H1 (cell line): Measurements from ENCODE around the gene KLF7. TPM values are rescaled to one million over a fixed set of nuclear protein-coding genes. Genes with fewer than 3 reads are reported as not detected.

Experiments used
- CTCF ChIA-PET: fragments of 300-600 bp; sonication (Branson Sonifier 250); formaldehyde crosslinking; loops from one replicate; lab custom pipeline; 2021; ENCODE audit not compliant: partially characterized antibody; lab: Charles Lee
- POLR2A ChIA-PET: fragments of 300-600 bp; sonication (Branson Sonifier 250); formaldehyde crosslinking; loops from one replicate; lab custom pipeline; 2021; ENCODE audit warnings: inconsistent platforms; ENCODE audit not compliant: partially characterized antibody; lab: Charles Lee
- DNase-seq, 2 experiments: peaks; one replicate each; pipeline versions ENCODE4 v3.0.0 to v3.0.0-alpha.2; 2010 to 2022; ENCODE audit warnings: low spot score in 2 of 2, low read depth in 1 of 2, mixed read lengths in 1 of 2
- FAIRE-seq: peaks from 2 replicates; lab custom pipeline; 2011; peaks lifted over from hg19 to GRCh38; lab: Jason Lieb, UNC
- H2AFZ ChIP-seq: 2 replicates; pipeline ENCODE4 v1.8.1; 2012; ENCODE audit warnings: low read length, inconsistent platforms
- H2AK5ac ChIP-seq: 2 replicates; pipeline ENCODE4 v1.6.1; 2013; ENCODE audit warnings: low read depth, low read length
- H2BK120ac ChIP-seq: replicated peaks from 2 replicates; pipeline ENCODE3; 2013; ENCODE audit warnings: low read depth, low read length, inconsistent platforms
- H2BK12ac ChIP-seq: 2 replicates; pipeline ENCODE4 v1.6.1; 2013; ENCODE audit warnings: low read depth, low read length
- H2BK15ac ChIP-seq: 2 replicates; pipeline ENCODE4 v1.6.1; 2013; ENCODE audit warnings: low read length
- H2BK20ac ChIP-seq: 2 replicates; pipeline ENCODE4 v1.6.1; 2013; ENCODE audit warnings: low read length
- H2BK5ac ChIP-seq: 2 replicates; pipeline ENCODE4 v1.6.1; 2013; ENCODE audit warnings: low read depth, low read length
- H3K14ac ChIP-seq: 2 replicates; pipeline ENCODE4 v1.6.1; 2013; ENCODE audit warnings: inconsistent platforms; ENCODE audit not compliant: insufficient read length
- H3K18ac ChIP-seq: 2 replicates; pipeline ENCODE4 v1.6.1; 2013; ENCODE audit warnings: low read length; ENCODE audit errors: extremely low read depth
- H3K23ac ChIP-seq: 2 replicates; pipeline ENCODE4 v1.6.1; 2013; ENCODE audit warnings: inconsistent platforms; ENCODE audit not compliant: insufficient read length
- H3K23me2 ChIP-seq: 2 replicates; pipeline ENCODE4 v1.6.1; 2013; ENCODE audit warnings: low read depth, low read length
- H3K27ac ChIP-seq: 2 replicates; pipeline ENCODE4 v1.6.1; 2011; ENCODE audit warnings: low read depth, low read length, inconsistent platforms
- H3K27me3 ChIP-seq, 4 experiments: replicated peaks in 1 of 4; 1 replicate in 1 of 4; 2 replicates in 3 of 4; pipeline versions ENCODE4 v1.6.1 to v1.8.1; 2011 to 2013; ENCODE audit warnings: low read length in 3 of 4, mild to moderate bottlenecking in 3 of 4, inconsistent platforms in 2 of 4, mixed read lengths in 2 of 4, moderate library complexity in 1 of 4; ENCODE audit not compliant: control insufficient read depth in 3 of 4, insufficient read depth in 3 of 4; ENCODE audit errors: extremely low read depth in 1 of 4
- H3K36me3 ChIP-seq, 4 experiments: 2 replicates each; pipeline versions ENCODE4 v1.6.1 to v1.8.1; 2011 to 2013; ENCODE audit warnings: mild to moderate bottlenecking in 4 of 4, low read length in 3 of 4, moderate library complexity in 2 of 4, control low read depth in 1 of 4, inconsistent platforms in 1 of 4; ENCODE audit not compliant: insufficient read depth in 4 of 4, control insufficient read depth in 2 of 4
- H3K4ac ChIP-seq: replicated peaks from 2 replicates; pipeline ENCODE3; 2013; ENCODE audit warnings: low read length, low read depth, mixed read lengths, inconsistent platforms; ENCODE audit not compliant: insufficient read length
- H3K4me1 ChIP-seq, 4 experiments: replicated peaks in 1 of 4; 1 replicate in 1 of 4; 2 replicates in 3 of 4; pipeline versions ENCODE4 v1.6.1 to v1.8.1; 2011 to 2013; ENCODE audit warnings: low read length in 3 of 4, inconsistent platforms in 2 of 4, mixed read lengths in 1 of 4; ENCODE audit not compliant: insufficient read depth in 4 of 4, control insufficient read depth in 3 of 4
- H3K4me2 ChIP-seq, 2 experiments: 2 replicates each; pipeline versions ENCODE4 v1.6.1 to v1.8.1; 2011 to 2013; ENCODE audit warnings: low read depth in 2 of 2, low read length in 2 of 2, control low read depth in 1 of 2, inconsistent platforms in 1 of 2, mild to moderate bottlenecking in 1 of 2; ENCODE audit not compliant: insufficient read depth in 1 of 2
- H3K4me3 ChIP-seq, 4 experiments: fragments of 200-600, 300-600 bp in 1 of 4; sonication (generic), shearing (Covaris generic), sonication (Bioruptor Twin) in 1 of 4; 2 replicates each; pipeline versions ENCODE4 v1.5.1 to v1.8.1; 2011 to 2016; ENCODE audit warnings: low read length in 4 of 4, low read depth in 3 of 4, control low read depth in 2 of 4, inconsistent platforms in 2 of 4, mild to moderate bottlenecking in 2 of 4, mixed read lengths in 1 of 4, moderate library complexity in 1 of 4; ENCODE audit not compliant: insufficient read depth in 2 of 4; ENCODE audit errors: extremely low read depth in 1 of 4
- H3K56ac ChIP-seq: replicated peaks from 2 replicates; pipeline ENCODE3; 2013; ENCODE audit warnings: low read depth, mild to moderate bottlenecking, mixed read lengths, low read length, inconsistent platforms; ENCODE audit not compliant: insufficient read length
- H3K79me1 ChIP-seq: 2 replicates; pipeline ENCODE4 v1.6.1; 2013; ENCODE audit warnings: low read depth, low read length, control low read depth
- H3K79me2 ChIP-seq, 2 experiments: 2 replicates each; pipeline versions ENCODE4 v1.6.1 to v1.8.1; 2012 to 2013; ENCODE audit warnings: low read length in 2 of 2, mild to moderate bottlenecking in 2 of 2, inconsistent platforms in 1 of 2; ENCODE audit not compliant: insufficient read depth in 2 of 2, control insufficient read depth in 1 of 2
- H3K9ac ChIP-seq, 4 experiments: replicated peaks in 1 of 4; 1 replicate in 1 of 4; 2 replicates in 3 of 4; pipeline versions ENCODE4 v1.6.1 to v1.8.1; 2011 to 2013; ENCODE audit warnings: low read depth in 3 of 4, low read length in 3 of 4, control low read depth in 2 of 4, mild to moderate bottlenecking in 2 of 4, moderate library complexity in 2 of 4, inconsistent platforms in 1 of 4; ENCODE audit errors: extremely low read depth in 1 of 4
- H3K9me3 ChIP-seq, 2 experiments: 2 replicates each; pipeline versions ENCODE4 v1.6.1 to v1.8.1; 2012 to 2013; ENCODE audit warnings: mild to moderate bottlenecking in 2 of 2, moderate library complexity in 2 of 2, control low read depth in 1 of 2, inconsistent platforms in 1 of 2, low read depth in 1 of 2, low read length in 1 of 2, mixed read lengths in 1 of 2; ENCODE audit not compliant: insufficient read depth in 2 of 2
- H4K20me1 ChIP-seq, 2 experiments: replicated peaks in 1 of 2; 2 replicates each; pipeline versions ENCODE3 to v1.8.1; 2011 to 2013; ENCODE audit warnings: inconsistent platforms in 2 of 2, low read length in 2 of 2, mild to moderate bottlenecking in 1 of 2; ENCODE audit not compliant: insufficient read depth in 2 of 2, control insufficient read depth in 1 of 2
- H4K5ac ChIP-seq: 2 replicates; pipeline ENCODE4 v1.6.1; 2013; ENCODE audit warnings: low read length, low read depth, mixed read lengths, inconsistent platforms; ENCODE audit not compliant: insufficient read length
- H4K8ac ChIP-seq: 2 replicates; pipeline ENCODE4 v1.8.0; 2013; ENCODE audit warnings: mild to moderate bottlenecking, moderate library complexity, low read length, inconsistent platforms; ENCODE audit not compliant: insufficient read depth; ENCODE audit errors: extremely low read depth
- H4K91ac ChIP-seq: replicated peaks from 2 replicates; pipeline ENCODE3; 2013; ENCODE audit warnings: low read length, mixed read lengths, inconsistent platforms; ENCODE audit not compliant: insufficient read length
- CHD2 ChIP-seq: IDR thresholded peaks from 2 replicates; pipeline ENCODE4 v1.6.1; 2012; ENCODE audit warnings: low read length, improper control_type of control experiment
- CTCF ChIP-seq, 3 experiments: IDR thresholded peaks; 1 replicate in 2 of 3; 2 replicates in 1 of 3; pipeline versions ENCODE4 v1.5.1 to v1.6.1; 2011; ENCODE audit warnings: low read length in 3 of 3, mild to moderate bottlenecking in 3 of 3, inconsistent platforms in 2 of 3, low read depth in 1 of 3, moderate library complexity in 1 of 3; ENCODE audit not compliant: insufficient read depth in 1 of 3; ENCODE audit errors: control extremely low read depth in 1 of 3
- JUN ChIP-seq: IDR thresholded peaks from 2 replicates; pipeline ENCODE4 v1.6.1; 2011; ENCODE audit warnings: low read depth, mild to moderate bottlenecking, improper control_type of control experiment, low read length
- NRF1 ChIP-seq: IDR thresholded peaks from 2 replicates; pipeline ENCODE4 v1.6.1; 2011; ENCODE audit warnings: mild to moderate bottlenecking, low read depth, low read length, improper control_type of control experiment
- POU5F1 ChIP-seq: IDR thresholded peaks from 2 replicates; pipeline ENCODE4 v1.6.1; 2011; ENCODE audit warnings: low read depth, mild to moderate bottlenecking, low read length, moderate library complexity
- SAP30 ChIP-seq: fragments of 300-600 bp; sonication (generic); IDR thresholded peaks from 2 replicates; pipeline ENCODE4 v1.7.1; 2012; ENCODE audit warnings: low read length, moderate library complexity, mild to moderate bottlenecking, inconsistent platforms; ENCODE audit not compliant: insufficient read depth, insufficient replicate concordance
- SIN3A ChIP-seq, 2 experiments: IDR thresholded peaks in 1 of 2; conservative IDR thresholded peaks in 1 of 2; 2 replicates each; pipeline ENCODE4 v1.6.1; 2011 to 2012; ENCODE audit warnings: low read length in 2 of 2, improper control_type of control experiment in 1 of 2, low read depth in 1 of 2, mild to moderate bottlenecking in 1 of 2
- SIRT6 ChIP-seq: IDR thresholded peaks from one replicate; pipeline ENCODE4 v1.7.1; 2012; ENCODE audit warnings: low read length, inconsistent platforms
- TAF1 ChIP-seq: IDR thresholded peaks from 2 replicates; pipeline ENCODE4 v1.6.1; 2011; ENCODE audit warnings: mild to moderate bottlenecking, low read depth, low read length
- TCF12 ChIP-seq: IDR thresholded peaks from 2 replicates; pipeline ENCODE4 v1.6.1; 2011; ENCODE audit warnings: low read depth, mild to moderate bottlenecking, low read length
- WGBS, 2 experiments: shearing (Covaris generic) in 1 of 2; methylation state at CpG; one replicate each; pipeline versions ENCODE4 v1.1.6 to v1.1.7; 2013 to 2015; ENCODE audit warnings: low lambda C conversion rate in 2 of 2, mixed read lengths in 2 of 2, inconsistent platforms in 1 of 2, low coverage in 1 of 2, missing lambda C conversion rate in 1 of 2; ENCODE audit not compliant: insufficient replicate concordance in 2 of 2, insufficient coverage in 1 of 2, insufficient read length in 1 of 2; ENCODE audit errors: extremely low coverage in 1 of 2, missing lambda C conversion rate in 1 of 2; 5-methylcytosine and 5-hydroxymethylcytosine counted together
- polyA plus RNA-seq, 7 experiments: library from polyadenylated mRNA; depleted of rRNA in 3 of 7; stranded (reverse) in 5 of 7; unstranded in 2 of 7; fragments of >200 nt in 5 of 7; fragments of 200-250 nt in 2 of 7; gene quantifications; 1 replicate in 5 of 7; 2 replicates in 1 of 7; 4 replicates in 1 of 7; pipeline versions ENCODE4 v1.2.1 to v1.2.3, GENCODE V29; 2011 to 2013; ENCODE audit warnings: missing spikeins in 2 of 7, mixed read lengths in 2 of 7
- total RNA-seq: library from RNA; stranded (reverse); fragmentation: NEBNext Ultra II Directional; extraction: Animal tissue kit (Norgen Biotek cat#: 25700); gene quantifications from 2 replicates; pipeline ENCODE4 v1.2.1, GENCODE V29; 2021
- TF ChIP-seq, protein P1 (sequence below): IDR thresholded peaks from 2 replicates; pipeline ENCODE4 v1.6.1; 2011; ENCODE audit warnings: low read depth, mild to moderate bottlenecking, low read length; ENCODE audit not compliant: insufficient read depth

KLF7 gene
- total and polyA plus RNA-seq, 2 of the 8 experiments (the other 6 are each of a cell fraction or from before 2014, with no cell fraction given): 9.6 to 23.3 TPM

GRCh38 chr2:207095963-207096362 lies 69.8 kb downstream of the KLF7 start:
- Histone ChIP-seq H4K8ac (no peak overlapping the region), H3K79me1 (no peaks in the 10 kb centered on the region; the same call in 1 of the 2 replicates), H3K4me2 (no peak overlapping the region), H3K23me2 (no peaks in the 10 kb centered on the region), H3K9ac (no peak overlapping the region), H2AK5ac (no peak overlapping the region), H2BK20ac (no peak overlapping the region; the same call in 1 of the 2 replicates), H3K4me1 (peaks cover 4 to 34% (median 17%) of the 10 kb centered on the region in 4 experiments), H3K4ac (no peak overlapping the region), H3K36me3 (peaks cover 0 to 3% (median 0%) of the 10 kb centered on the region in 4 experiments; a peak in 2 of 8 replicates), H2BK12ac (no peak overlapping the region), H3K4me3 (no peak overlapping the region), H3K14ac (no peak overlapping the region), H4K91ac (no peak overlapping the region), H3K27me3 (no peaks in the 10 kb centered on the region), H4K5ac (no peak overlapping the region), H2AFZ (no peak overlapping the region), H3K79me2 (peaks cover 2 to 4% of the 10 kb centered on the region in 2 experiments; a peak in 2 of 4 replicates), H2BK15ac (no peak overlapping the region), H3K56ac (no peak overlapping the region), H4K20me1 (no peaks in the 10 kb centered on the region), H3K27ac (no peak overlapping the region), H2BK5ac (no peak overlapping the region), H3K9me3 (no peaks in the 10 kb centered on the region), H3K18ac (peak overlapping the region; percentile 36; the same call in 1 of the 2 replicates), H2BK120ac (no peak overlapping the region), H3K23ac (no peak overlapping the region)
- FAIRE-seq (no peak), DNase-seq (no peak)
- ChIA-PET CTCF (interaction anchor here (1.0 to 1.7 kb wide), 5 partner anchors 30 to 296 kb away, joined by 3 to 5 read pairs (median 3); no protein-coding TSS in a partner anchor), POLR2A (interaction anchor here (0.6 kb wide), 1 partner anchor 437 kb away, joined by 3 read pairs; no protein-coding TSS in a partner anchor)
- 84% methylated on average over 6 of the region's 6 CpGs; no CpG with 5 or more reads in 1 of the 2 experiments for WGBS, 2 experiments
- TF ChIP-seq CHD2 (no peak), TAF1 (no peak), SAP30 (no peak), SIRT6 (no peak), SIN3A (conservative IDR thresholded peaks at IDR 0.05 in 1 of 2, IDR thresholded peaks at IDR 0.05 in 1 of 2; ENCODE audit: low read depth in 1 of 2, low read length in 2 of 2) (no peak), TCF12 (no peak), CTCF (IDR thresholded peaks at IDR 0.05; ENCODE audit: control extremely low read depth in 1 of 3, insufficient read depth in 1 of 3, low read depth in 1 of 3, low read length in 3 of 3) (no peak), JUN (no peak), NRF1 (no peak), POU5F1 (no peak)
- TF ChIP-seq, protein P1, sequence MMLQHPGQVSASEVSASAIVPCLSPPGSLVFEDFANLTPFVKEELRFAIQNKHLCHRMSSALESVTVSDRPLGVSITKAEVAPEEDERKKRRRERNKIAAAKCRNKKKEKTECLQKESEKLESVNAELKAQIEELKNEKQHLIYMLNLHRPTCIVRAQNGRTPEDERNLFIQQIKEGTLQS: no peak
